Measurements from ENCODE around the gene MLST8.
"Not testable (repeated sequence)": the region's sequence is repeated elsewhere in the genome, so short reads cannot be mapped to it uniquely, and the experiment has no call there.

The MLST8 gene

GRCh38 chr16:2191446-2191706 is 13.9 kb upstream of the MLST8 start:
- DNase-seq: no peak

- DNase-seq: no peak
These were observed 11.0 kb upstream of the MLST8 start for GRCh38 chr16:2194166-2194834.

- DNase-seq: peak; percentile 37 to 41
These were observed 10.4 kb upstream of the MLST8 start for GRCh38 chr16:2194852-2195321.

DNA sequence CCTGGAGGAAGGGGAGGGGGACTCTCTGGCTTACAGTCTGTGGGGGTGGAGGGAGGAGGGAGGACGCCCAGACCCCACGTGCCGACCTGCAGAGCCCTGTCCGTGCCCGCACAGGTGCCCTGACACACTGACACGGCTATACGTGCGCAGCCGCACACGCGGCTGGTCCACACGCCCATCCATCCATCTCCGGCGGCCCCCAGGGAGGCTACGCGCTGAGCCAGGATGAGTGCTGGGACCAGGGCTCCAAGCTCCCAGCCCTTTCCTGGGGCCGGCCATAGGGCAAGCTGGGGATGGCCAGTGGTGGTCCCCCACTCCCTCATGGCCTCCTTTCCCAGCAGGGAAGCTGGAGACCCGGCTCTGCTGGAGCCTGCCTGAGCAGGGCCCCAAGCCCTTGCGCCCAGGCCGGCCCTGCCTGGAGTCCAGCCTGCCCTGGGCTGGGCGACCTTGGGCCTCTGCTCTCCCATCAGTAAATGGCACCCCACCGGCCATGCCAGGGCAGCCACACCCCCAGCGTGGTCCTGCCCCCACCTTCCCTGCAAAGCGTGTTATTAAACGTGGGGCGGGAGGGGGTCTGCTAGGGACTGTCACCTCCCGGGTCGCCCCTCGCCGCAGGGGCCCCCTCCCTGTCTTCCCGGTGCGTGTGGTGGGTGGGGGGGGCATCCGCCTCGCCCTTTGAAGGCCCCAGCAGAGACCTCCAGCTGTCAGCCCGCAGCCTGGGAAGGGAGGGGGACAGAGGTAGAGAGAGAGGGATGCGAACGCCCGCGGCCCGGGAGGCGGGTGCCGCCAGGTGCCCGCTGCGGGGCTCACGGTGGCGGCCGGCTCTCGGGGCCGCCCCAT is 9.7 kb upstream of the MLST8 start:
- no peak for DNase-seq

- peak; percentile 23 to 61 for DNase-seq
These were observed 8.9 kb upstream of the MLST8 start, which contains the start of gene CASKIN1 for GRCh38 chr16:2196162-2196980. TSS of gene CASKIN1 (minus strand) at chr16:2196605. CDS start at chr16:2196432, 173 bp downstream.

- DNase-seq: no peak
These were observed 8.2 kb upstream of the MLST8 start for GRCh38 chr16:2196981-2197511.

DNA sequence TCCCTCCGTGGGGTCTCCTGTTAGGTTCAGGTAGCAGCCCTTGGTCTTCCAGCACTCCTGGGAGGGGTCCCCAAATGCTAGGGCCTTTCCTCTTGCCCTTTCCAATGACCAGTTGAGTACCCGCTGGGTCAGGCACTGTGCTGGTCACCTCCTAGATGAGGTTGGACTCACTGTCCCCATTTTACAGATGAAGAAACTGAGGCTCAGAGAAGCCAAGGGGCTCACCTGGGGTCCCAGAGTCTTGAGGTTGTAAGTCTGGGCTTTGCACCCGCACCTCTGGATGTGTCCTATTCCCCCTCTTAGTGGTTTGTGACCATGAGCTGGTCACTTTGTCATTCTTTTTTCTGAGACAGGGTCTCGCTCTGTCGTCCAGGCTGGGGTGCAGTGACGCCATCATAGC is 7.5 kb upstream of the MLST8 start:
- no peak for DNase-seq

- no peak for DNase-seq
These were observed 7.0 kb upstream of the MLST8 start for GRCh38 chr16:2198283-2198682.

DNA sequence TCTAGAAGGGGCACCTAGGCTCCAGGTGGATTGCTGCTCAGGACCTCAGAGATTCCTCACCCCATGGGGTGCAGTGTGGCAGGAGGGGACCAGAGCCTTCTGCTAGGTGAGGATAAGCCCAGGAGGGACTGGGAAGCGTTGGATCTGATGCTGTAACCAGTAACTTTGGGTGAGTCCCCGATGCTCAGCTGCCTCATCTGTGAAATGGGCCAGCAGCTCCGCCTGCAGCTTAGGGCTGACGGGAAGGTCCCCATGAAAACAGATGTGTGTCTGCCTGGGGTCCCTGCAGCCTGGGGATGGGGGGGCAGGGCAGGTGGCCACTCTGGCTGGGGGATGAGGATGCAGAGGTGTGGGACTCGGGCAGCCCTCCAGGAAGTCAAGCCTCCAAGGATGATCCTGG is 6.2 kb upstream of the MLST8 start:
- no peak for DNase-seq

GRCh38 chr16:2199621-2200139 is 5.6 kb upstream of the MLST8 start:
- no peak for DNase-seq

DNA sequence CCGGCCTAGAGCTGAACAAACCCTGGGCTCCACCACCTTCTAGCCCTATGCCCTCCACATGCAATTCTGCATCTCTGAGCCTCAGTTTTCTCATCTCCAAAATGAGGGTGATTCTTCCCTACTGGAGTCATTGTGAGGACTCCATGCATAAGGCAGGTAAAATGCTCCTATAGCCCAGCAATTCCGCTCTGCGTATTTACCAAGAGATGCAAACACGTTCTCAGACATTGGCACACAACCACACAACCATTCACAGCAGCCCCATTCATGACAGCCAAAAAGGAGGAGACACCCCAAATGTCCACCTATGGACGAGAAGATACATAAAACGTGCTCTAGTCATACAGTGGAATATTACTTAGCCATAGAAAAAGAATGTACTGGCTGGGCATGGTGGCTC is 4.9 kb upstream of the MLST8 start:
- DNase-seq: no peak

- DNase-seq: not testable (repeated sequence)
These were observed 2.0 kb upstream of the MLST8 start for GRCh38 chr16:2203119-2203688.

DNA sequence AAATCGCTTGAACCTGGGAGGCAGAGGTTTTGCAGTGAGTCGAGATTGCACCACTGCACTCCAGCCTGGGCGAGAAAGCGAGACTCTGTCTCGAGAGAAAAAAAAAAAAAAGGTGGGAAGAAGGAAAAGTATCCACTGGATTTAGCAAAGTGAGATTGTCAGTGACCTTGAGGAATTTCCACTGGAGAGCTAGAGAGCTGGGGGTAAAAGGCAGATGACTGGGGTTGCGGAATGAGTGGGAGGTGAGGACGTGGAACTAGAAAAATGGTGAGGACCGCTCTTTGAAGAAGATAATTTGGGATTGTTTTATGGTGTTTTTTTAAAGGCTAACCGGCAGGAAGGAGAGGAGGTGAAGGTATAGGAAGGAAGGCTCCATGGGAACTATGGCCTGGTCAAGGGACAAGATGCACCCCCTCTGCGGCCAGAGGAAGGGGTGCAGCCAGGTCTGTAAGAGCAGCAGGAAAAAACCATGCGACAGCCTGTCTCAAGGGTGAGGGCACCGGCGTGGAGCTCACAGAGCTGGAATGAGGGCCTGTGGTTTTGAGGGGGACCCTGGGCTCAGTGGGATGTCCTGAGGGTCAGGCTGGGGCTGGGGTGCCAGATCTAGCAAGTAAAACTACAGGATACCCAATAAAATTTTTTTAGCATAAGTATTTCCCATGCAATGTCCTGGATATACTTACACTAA is 694 bp upstream of the MLST8 start:
- DNase-seq: no peak

- DNase-seq: no peak
These were observed 686 bp downstream of the MLST8 start for GRCh38 chr16:2205967-2206313.

- no peak for DNase-seq
These were observed 1.1 kb downstream of the MLST8 start for GRCh38 chr16:2206420-2206779.

- no peak for DNase-seq
These were observed 1.7 kb downstream of the MLST8 start for GRCh38 chr16:2206780-2207433.

- DNase-seq: no peak
These were observed 2.6 kb downstream of the MLST8 start for GRCh38 chr16:2207872-2208271.

DNA sequence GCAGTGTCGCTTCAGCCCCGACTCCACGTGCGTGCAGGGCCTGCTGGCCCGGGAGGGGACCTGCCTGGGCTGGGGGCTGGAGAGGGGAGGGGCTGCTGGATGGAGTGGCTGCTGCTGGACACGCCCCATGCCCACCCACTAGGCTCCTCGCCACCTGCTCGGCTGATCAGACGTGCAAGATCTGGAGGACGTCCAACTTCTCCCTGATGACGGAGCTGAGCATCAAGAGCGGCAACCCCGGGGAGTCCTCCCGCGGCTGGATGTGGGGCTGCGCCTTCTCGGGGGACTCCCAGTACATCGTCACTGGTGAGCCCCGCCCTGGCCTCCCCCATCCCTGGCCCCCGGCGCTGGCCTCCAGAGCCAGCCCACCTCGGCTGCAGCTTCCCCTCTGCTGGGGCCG is 3.1 kb downstream of the MLST8 start:
- no peak for DNase-seq

DNA sequence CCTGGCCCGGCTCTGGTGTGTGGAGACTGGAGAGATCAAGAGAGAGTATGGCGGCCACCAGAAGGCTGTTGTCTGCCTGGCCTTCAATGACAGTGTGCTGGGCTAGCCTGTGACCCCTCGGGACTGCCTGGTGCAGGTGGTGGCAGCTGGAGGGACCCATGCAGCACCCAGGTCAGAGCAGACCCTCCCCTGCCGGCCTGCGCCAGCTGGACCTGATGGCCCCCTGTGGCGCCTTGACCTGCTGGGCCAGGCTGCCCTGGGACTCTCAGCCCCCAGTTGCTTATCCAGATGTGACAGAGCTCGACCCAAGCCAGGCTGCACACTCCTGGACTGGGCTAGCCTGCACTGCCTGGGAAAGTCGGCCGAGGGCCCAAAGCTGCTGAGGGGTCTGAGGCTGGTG is 3.5 kb downstream of the MLST8 start:
- DNase-seq: no peak

DNA sequence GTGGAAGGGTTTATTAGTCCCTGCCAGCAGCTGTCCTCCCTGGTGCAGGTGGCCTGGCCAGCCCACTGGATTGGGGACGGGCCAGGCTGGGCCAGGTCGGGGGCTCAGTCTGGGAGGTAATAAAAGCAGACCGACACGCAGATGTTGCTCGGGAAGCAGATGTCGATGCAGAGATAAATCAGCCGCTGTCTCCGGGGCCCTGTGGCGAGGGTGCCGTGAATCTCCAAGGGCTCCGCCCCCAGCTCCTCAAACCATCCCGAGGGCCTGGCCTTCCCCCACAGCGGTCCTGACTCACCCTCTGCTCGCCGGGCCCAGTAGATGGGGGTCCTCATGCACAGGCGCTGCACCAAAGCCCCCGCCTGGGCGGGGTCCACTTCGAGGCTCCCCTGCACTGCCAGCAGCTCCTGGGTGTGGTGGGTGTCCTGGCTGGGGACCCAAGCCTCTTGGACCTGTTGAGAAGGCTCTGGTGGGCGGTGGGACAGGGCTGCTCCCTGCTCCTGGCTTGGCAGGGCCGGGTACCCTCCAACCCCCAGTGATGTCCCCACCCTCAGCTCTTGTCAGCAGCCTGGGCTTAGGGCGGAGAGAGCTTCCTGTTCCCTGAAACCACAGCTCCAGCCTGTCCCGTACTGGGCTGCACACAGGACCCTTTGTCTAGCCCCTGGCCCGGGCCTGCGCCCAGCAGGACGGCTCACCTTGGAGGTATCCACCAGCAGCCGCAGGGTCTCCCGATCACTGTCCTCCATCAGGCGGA is 4.2 kb downstream of the MLST8 start:
- no peak for DNase-seq

- DNase-seq: no peak
These were observed 4.7 kb downstream of the MLST8 start for GRCh38 chr16:2210009-2210332.

All from NCI-H1930 (cell line).